GM10266 (cell line): Measurements from ENCODE around the gene TKT.

Source experiments
- DNase-seq: peaks from one replicate; pipeline ENCODE4 v3.0.0; 2012; ENCODE audit errors: extremely low spot score
- CTCF ChIP-seq: IDR thresholded peaks from 2 replicates; pipeline ENCODE4 v1.5.1; 2012; ENCODE audit warnings: mild to moderate bottlenecking, low read depth; ENCODE audit not compliant: control insufficient read depth, insufficient read depth; ENCODE audit errors: missing control alignments

TKT gene

GRCh38 chr3:53223541-53223966, 32.3 kb downstream of the TKT start:
- no peak for TF ChIP-seq CTCF
- no peak for DNase-seq

DNA sequence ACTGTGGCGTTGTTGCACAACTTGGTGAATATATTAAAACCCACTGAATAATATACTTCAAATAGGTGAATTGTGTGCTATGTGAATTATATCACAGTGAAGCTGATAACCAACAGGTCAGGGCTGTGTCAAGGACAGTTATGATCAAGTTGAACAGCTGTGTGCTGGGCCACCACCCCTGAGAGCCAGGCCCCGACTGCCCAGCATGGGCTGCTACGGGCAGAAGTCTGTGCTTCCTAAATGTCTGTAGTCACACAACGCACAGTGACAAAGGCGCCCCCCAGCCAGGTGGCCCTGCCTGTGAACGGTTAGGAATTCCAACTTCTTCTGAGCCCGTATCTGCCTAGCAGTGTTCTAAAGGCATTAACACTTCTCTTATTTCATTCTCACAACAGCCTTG, 32.8 kb downstream of the TKT start:
- TF ChIP-seq CTCF: no peak
- DNase-seq: no peak

DNA sequence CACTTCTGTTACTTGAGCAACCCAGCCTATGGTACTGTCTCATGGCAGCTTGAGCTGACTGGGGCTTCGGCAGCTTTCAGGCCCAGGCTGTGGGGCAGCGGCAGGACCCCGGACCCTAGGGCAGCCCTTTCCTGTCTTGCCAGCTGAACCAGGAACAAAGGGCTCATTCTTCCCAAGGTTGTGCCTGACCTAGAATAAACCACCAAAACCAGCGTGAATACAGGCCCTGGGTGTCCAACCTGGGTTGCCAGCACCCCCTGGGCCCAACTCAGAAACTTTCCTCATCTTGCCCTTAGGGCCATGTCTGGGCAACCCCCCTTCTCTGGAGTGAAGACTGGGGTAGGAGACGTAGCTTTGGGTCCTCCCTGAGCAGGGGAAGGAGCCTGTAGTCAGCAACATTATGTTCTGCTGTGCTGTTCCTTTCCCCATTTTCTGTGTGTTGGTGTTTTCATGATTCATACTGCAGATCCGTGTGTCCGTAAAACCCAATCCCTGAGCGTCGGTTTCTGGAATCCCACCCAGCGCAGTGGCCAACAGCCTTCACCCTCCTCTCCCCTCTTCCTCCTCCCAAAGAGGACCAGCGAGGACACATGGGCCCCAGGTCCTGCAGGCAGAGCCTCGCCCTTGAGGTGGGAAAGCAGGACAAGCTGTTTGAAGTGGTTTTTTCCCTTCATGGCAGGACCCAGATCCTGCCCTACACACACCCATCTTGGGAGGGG, 33.5 kb downstream of the TKT start:
- no peak for DNase-seq

DNA sequence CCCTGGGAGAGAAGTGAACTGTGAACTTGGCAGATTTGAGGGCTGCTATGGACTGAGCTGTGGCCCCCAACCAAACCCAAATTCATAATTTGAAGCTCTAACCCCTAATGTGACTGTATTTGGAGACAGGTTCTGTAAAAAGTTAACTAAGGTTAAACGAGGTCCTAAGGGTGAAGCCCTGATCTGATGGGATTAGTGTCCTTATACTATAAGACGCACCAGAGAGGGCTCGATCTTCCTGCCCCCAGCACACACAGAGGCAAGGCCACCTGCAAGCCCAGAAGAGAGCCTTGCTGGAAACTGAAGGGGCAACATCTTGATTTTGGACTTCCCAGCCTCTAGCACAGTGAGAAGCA, 34.0 kb downstream of the TKT start:
- no peak for DNase-seq
- no peak for TF ChIP-seq CTCF

More for the DNA sequence above, 33.5 kb downstream of the TKT start:
- no peak for TF ChIP-seq CTCF

- no peak for TF ChIP-seq CTCF
- no peak for DNase-seq
These were observed 34.5 kb downstream of the TKT start for GRCh38 chr3:53221345-53221744.

DNA sequence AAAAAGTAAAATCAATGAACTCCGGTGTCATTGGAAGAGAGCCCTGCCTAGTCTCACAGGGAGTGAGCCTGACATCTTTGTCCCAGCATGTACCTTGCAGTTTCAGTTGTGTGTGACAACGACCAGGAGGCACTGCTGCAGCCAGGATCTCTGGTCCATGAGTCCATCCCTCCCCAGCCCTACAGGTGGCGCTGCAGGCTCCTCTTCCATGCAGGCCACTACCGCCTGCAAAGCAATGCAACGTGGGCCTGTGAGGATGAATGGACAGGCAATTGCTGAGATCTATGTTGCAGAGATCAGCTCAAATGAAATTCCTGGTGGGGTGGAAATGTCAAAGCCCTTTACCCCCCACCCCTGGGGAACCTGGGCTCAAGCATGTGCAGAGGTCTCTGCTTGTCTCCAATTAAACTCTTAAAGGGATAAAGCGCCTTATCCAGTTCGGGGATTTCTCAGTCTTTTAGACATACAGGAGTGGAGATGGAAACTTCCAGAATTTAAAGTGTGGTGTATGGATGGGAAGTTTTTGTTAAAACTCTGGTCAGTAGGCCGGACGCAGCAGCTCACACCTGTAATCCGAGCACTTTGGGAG, 35.8 kb downstream of the TKT start:
- DNase-seq: peak; percentile 81

More for the DNA sequence above, 35.8 kb downstream of the TKT start:
- peak; percentile 88 for TF ChIP-seq CTCF
